Stimulated activated CD4-positive, alpha-beta T cell treated with anti-CD3 and anti-CD28 coated beads, Interleukin-15, amount 100 ng/mL, for 24 hours (primary cell): Measurements from ENCODE around the gene MICU1.
A peak's percentile ranks its signal among the peaks of the same experiment; 100 is the strongest.

ENCODE experiments used
- DNase-seq: peaks from one replicate; pipeline ENCODE4 v3.0.0-alpha.2; 2020

Gene MICU1

DNA sequence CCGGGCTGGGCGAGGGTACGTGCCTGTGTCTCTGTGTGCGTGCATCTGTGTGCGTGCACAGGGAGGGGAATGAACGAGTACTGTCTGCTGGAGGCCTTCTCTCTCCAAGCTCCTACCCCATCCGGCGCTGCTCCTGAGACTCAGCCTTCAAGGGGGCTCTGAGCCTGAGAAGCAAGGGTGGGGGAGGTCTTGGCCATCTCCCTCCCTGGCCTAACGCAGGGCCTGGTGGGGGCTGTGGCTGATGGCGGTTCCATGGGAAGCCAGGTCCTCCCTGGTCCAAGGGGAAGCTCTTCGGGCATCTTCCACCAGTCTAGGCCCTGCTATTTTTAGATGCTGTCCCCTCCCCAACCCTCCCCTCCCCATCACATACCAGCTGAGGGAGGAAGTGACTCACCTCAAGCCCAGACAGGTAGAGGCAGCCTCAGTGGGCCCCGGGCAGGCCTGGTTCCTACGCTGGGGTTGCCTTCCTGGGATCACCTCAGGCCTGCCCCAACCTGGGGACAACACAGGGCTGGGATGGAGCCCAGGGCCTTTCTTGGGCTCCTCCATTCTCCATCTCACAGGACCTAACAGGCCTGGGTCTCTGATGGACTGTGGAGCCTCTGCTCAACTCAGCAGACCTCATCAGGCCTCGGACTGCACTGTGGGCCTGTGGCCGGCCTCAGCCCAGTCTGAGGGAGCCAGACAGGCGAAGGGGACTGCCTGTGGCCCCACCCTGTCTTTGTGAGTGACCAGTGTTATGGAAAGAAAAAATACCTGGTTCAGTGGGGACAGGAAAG, 303.4 kb downstream of the MICU1 start:
- peak; percentile 73 for DNase-seq

DNA sequence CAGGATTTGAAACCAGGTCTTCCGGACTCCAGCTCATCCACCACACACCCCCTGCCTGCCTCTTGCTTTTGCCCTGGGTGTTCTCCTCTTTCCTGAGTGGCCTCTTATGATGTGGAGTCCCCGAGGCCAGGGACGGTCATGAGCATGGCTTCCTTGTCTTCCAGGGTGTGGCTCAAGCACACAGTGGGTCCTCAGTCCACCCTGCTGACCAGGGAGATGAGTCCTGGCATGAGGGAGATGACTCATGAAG, 303.9 kb downstream of the MICU1 start:
- no peak for DNase-seq

GRCh38 chr10:72321248-72322029, 304.4 kb downstream of the MICU1 start:
- no peak for DNase-seq

GRCh38 chr10:72320676-72321247, 305.1 kb downstream of the MICU1 start:
- peak; percentile 86 for DNase-seq

GRCh38 chr10:72319416-72320254, 306.2 kb downstream of the MICU1 start:
- DNase-seq = peak; percentile 94

DNA sequence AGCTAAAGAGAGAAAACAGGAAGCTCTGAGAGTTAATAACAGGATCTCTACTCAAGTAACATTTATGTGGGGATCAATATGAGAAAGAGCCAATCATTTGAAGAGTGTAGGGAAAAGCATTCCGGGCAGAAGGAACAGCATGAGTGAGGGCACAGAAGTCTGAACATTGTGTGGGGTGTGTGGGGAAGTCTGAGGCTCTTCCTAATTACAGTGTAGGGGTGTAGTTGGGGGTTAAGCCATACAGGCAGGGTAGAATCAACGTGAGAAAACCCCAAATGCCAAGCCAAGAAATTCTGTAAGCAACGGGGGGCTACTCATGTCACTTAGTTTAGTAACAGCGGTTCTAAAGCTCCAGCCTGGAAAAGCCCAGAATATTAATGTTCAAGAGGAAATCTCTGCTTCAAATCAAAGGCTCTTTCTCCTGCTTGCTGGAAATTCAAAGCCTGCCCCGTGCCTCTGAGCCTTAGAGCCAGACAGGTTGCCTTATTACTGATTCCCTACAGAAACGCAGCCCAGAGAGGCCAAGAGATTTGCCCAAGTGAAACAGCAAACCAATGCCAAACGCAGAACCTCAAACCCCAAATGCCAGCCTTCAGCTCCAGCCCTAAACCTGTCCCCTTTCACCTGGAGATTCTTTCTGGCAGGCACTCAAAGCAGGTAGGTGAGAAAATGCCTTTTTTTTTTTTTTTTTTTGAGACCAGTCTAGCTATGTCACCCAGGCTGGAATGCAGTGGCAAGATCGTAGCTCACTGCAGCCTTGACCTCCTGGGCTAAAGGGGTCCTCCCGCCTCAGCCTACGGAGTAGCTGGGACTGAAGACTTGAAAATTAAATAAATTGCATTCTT, 307.2 kb downstream of the MICU1 start:
- DNase-seq = no peak
